ENCODE measurements around the gene ITPR2.
"Not testable (repeated sequence)": the region's sequence is repeated elsewhere in the genome, so short reads cannot be mapped to it uniquely, and the experiment has no call there.

ITPR2 gene

GRCh38 chr12:26654623-26655022 is 178.4 kb downstream of the ITPR2 start:
- DNase-seq, result no peak

DNA sequence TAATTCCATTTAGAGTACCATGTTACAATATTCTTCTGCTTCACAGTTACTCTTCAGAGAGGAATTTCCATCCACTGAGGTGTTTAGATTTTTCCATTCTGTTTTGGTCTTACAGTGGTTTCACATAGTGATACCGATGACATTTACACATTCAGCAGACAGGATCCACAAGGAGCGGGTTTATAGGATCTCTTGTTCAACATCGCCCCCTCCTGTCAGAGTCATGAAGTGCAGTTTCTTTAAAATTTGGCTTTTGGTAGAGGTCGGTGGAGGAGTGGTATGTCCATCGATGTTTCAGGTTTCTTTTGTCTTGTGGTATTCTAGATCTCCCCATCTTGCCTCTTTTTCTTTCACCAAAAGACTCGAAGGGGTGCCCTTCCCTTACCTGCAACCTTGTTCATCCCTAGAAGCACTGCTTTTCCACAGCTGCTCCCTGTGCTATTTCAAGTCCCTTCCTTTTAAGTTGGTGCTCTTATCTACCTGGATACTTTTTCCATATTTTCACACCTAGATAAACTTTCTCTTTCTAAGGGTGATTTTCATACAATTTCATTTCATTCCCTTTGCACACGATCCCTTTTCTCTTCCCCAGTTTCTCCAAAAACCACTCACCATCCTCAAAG is 181.3 kb downstream of the ITPR2 start:
- no peak for DNase-seq

DNA sequence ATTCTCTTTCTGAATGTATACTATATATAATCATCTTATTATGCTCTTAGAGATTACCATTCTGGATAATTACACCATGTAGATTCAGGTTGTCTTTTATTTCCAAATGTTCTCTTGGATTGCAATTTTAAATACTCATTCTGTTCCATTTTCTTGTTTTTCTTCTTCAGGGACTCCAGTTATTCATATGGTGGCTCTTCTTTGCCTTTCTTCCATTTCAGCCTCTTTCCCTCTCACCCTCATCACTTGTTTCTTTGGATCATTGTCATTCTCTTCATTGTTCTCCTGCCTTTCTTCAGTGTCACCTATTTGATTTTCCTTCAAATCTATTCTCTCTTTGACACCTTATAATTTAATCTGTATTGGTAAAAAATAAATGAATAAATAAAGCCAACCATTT is 182.0 kb downstream of the ITPR2 start:
- no peak for DNase-seq

- no peak for DNase-seq
These were observed 184.0 kb downstream of the ITPR2 start for GRCh38 chr12:26648999-26649398.

DNA sequence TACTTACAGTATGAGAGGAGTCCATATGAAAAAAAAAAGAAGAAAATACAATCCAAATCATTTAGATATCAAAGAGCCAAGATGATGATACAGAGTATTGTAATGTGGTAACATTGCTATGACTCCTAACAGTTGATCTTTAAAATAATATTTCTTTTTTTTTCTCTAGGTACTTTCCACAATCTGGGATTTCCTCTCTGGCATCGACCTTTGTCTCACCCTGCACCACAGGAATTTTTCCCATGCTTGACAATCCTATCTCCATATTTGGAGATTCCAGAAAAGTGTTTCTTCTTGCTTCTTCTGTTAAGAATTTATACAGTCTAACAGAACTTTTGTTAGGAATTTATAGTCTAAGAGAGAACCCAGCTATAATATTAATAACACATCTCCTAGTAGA is 184.4 kb downstream of the ITPR2 start:
- DNase-seq, result no peak

GRCh38 chr12:26648066-26648465 is 184.9 kb downstream of the ITPR2 start:
- DNase-seq, result no peak

DNA sequence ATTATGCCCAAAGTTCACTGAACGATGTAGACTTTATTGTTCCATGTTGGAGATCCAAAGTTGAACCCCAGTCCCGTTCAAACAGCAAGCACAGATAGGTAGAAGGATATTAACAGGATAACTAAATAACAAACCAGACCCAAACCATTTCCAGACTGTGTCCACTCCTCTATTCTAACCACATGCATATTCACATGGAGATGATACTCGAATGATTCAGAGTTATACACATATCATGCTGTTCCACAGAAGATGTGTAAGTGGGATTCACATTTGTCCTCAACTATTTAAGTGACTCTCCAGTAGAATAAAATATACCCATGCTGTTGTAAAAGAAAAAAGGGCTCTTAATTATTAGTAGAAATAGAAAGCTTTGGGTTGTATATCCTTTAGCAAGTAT is 185.9 kb downstream of the ITPR2 start:
- no peak for DNase-seq

DNA sequence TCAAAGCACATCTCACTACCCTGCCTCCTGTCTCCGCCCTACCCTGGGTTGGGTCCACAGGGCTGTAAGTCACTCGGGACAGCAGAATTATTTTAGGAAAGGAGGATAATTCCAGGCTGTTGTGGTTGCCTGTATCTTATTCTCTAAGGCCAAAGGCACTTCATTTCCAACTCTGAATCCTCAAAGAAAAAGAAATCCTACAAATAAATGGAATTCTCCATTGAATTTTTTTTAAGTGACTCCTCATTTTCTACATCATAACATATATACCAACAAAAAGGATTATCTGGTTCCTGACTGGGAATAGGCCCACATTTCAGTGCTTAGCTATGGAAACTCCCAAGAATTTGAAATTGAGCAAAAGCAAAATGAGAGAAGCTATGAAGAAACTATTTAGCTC is 186.4 kb downstream of the ITPR2 start:
- DNase-seq, result no peak

- DNase-seq, result not testable (repeated sequence)
These were observed 188.6 kb downstream of the ITPR2 start for GRCh38 chr12:26644376-26644775.

DNA sequence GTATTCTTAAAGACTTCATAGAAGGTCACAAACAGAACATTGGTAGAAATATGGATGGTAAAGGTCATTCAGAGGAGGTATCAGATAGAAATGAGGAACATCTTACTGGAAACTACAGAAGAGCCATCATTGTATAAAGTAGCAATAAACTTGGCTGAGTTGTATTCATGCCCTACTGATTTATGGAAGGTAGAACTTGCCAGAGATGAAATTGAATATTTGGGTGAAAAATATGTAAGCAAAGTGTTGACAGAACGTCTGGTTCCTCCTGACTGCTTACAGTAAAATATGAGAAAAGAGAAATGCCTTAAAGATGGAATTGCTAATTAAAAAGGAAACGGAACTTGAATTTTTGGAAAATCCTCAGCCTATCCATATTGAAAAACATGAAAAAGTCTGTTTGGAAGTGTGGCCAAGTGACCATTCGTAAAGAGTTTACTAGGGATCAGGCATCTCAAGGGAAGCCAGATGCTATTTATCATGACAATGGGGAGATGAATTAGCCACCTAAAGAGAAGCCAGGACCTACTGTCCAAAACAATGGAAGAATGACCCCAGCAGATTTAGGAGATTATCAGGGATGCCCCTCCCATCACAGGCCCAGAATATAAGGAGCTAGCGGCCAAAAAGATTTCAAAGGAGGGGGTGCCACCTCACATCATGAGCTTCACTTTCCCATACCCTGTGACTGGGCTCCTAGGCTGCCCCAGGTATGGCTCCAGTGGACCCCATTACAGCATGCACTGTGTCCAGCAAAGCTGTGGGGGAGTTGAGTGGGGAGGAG is 189.3 kb downstream of the ITPR2 start:
- no peak for DNase-seq

DNA sequence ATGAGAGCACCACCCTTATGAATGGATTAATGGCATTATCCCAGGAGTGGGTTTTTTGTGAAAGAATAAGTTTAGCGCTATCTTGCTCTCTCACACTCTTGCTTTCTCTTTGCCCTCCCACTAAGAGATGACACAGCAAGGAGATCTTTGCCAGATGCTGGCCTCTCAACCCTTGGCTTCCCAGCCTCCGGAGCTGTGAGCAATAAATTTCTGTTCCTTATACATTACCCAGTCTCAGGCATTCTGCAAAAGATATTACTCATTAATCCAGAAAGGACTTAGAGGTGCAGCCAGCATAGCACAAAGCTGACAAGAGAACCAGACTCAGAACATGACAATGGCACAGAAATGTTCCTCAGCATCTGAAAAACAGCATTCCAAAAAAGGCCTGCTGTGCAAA is 190.6 kb downstream of the ITPR2 start:
- DNase-seq, result no peak

- DNase-seq, result no peak
These were observed 196.2 kb downstream of the ITPR2 start for GRCh38 chr12:26636710-26637328.

DNA sequence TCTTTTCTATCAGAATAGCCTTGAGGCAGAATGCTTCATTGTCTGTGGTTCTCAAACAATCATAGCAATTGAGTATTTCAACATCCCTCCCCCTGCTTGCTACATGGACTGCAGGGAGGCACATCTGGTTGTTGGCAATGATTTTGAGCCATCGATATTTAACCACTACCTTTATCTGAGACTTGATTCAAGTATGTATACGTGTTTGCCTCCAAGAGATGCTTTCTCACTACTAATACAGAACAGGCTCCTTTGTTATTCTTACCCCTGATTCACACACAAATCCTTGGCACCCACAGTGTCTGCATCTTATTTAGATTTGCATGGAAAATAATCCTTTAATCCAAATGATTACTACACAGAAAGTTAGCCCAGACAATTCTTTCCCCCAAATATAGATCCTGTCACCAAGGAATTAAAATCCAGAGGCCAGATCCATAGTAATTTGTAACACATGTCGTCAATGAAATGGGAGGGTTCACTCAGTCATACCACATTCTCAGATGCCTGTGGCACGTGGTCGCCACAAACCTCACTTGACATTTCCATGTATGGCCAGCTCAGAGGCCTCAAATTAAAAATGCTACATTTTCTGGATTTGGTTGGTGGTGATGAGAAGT is 199.3 kb downstream of the ITPR2 start:
- no peak for DNase-seq

- DNase-seq, result no peak
These were observed 200.2 kb downstream of the ITPR2 start for GRCh38 chr12:26632756-26633155.

DNA sequence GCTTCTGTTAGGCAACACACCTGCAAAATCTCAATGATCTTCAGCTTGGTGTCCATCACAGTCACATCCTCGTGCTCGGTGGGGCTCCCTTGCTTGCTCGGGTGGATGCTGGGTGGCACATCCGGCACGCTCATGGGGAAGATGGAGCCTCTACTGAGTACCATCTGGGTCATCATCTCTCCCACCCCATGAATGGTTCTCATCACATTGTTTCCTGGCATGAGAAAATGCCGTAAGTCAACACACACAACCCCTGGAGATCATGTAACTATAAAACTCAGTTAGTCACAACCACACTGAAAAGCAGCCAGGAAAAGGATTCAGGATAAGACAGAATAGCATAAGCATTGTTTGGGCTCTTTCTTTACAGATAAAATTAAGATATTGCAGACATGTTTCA is 201.1 kb downstream of the ITPR2 start:
- no peak for DNase-seq

GRCh38 chr12:26630546-26631027 is 202.4 kb downstream of the ITPR2 start:
- no peak for DNase-seq

DNA sequence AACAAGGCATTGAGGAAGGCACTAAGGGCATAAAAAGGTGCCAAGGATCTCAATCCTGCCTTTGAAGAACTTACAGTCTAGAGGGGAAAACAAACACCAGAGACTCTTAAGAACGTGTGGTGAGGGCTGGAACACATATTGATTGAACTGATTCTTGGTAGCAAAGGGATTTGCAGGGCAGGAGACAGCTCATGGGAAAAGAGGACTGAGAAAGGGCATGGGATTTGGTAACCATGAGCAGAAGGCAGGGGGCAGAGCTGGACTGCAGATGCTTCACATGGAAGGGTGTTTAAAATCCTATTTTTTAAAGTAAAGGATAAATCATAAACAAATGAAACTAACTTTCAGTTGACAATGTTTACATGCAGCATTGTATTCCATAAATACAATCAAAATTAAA is 203.1 kb downstream of the ITPR2 start:
- no peak for DNase-seq

DNA sequence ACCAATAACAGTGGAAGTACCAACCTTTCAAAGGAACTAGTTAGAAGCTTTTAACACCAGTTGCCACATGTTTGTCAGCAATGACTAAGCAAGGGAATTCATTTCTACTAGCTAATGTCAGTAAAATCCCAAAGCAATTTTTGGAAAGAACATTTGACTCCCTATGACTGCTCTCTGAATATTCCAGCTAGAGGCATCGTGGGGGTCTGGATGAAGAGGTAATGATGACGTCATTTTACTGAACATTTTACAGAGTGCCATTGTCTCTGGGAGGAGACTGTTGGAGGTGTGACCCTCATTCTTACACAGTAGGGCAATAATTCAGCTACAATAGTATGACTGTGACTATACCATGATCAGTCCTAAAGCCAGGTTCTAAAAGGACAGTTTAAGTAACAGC is 204.8 kb downstream of the ITPR2 start:
- no peak for DNase-seq

DNA sequence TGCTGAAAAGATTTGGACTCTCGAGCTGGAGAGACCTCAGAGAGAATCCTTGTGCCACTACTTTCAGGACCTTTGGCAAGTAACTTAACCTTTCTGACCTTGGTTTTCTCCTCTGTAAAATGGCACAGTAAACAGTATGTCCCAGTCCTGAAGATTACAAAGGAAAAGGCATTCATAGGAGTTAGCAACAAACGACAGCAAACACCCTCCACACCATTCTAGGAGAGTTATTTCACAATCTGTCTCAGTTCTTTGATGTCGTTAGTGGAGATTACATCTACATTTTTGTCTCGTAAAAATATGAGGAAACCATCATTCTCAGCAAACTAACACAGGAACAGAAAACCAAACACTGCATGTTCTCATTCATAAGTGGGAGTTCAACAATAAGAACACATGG is 205.7 kb downstream of the ITPR2 start:
- DNase-seq, result no peak

DNA sequence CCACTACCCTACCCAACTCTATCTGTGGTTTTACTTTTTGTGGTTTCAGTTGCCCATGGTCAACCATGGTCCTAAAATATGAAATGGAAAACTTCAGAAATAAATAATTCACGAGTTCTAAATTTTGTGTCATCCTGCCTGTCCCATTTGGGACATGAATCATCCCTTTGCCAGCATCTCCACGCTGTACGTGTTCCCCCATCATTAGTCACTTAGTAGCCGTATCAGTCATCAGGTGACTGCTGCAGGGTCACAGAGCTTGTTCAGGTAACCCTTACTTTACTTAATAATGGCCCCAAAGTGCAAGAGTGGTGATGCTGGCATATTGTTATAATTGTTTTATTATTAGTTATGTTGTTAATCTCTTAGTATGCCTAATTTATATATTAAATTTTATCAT is 209.9 kb downstream of the ITPR2 start:
- no peak for DNase-seq

DNA sequence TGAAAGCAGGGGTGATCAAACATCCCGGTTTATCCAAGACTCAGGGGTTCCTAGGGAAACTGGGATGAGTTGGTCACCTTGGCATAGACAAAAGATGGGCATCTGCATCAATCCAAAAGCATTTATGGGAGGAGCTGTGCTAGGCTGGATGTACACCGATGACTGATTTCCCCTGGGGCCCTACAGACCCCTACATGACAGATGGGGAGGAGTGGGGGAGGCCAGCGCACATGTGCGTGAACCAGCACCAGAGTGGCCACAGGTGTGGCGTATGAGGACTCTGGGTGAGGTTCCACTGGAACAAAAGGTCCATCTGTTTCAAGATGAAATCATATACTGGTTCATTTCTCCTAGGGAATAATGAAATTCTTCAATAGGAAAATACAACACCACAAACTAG is 210.4 kb downstream of the ITPR2 start:
- DNase-seq, result no peak

DNA sequence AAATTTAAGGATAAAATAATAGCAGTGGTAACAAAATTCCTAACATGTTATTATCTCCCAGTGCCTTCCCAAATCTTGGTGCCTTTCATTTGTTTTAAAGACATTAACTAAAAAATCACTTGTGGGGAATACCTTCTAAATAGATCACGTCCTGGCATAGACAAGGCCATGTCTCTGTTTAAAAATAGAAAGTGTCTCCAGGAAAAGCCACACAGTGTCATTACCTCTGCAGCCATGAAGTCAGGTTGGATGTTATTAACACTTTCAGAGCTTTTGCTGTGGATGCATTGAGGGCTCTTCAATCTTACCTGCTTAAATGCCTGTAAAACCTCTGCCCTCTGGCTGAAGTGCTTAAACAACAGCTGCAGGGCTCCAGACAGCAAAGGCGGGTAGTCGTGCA is 211.1 kb downstream of the ITPR2 start:
- no peak for DNase-seq

- no peak for DNase-seq
These were observed 212.1 kb downstream of the ITPR2 start for GRCh38 chr12:26620907-26621306.

DNA sequence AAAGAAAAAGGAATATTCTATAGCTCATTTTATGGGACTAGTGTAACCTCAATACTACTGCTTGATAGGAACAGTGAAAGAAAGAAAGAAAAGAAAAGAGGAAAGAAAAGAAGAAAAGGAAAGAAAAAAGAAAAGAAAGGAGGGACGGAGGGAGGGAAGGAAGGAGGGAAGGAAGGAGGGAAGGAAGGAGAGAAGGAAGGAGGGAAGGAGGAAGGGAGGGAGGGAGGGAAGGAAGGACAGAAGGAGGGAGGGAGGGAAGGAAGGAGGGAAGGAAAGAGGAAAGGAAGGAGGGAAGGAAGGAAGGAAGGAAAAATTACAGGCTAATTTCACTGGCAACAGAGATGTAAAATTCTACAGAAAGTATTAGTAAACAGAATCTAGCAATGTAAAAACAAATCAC is 215.5 kb downstream of the ITPR2 start:
- no peak for DNase-seq

Measured in stimulated activated CD4-positive, alpha-beta T cell treated with anti-CD3 and anti-CD28 coated beads, Interleukin-4, amount 100 ng/mL, for 4 hours (primary cell).